Myocyte (in vitro differentiated cells): ENCODE results near the gene MYL11. TPM values are rescaled to one million over a fixed set of nuclear protein-coding genes. Genes with fewer than 3 reads are reported as not detected.

Source experiments
- DNase-seq: peaks from one replicate; pipeline ENCODE4 v3.0.0-alpha.2; 2012; ENCODE audit warnings: low read depth
- total RNA-seq: library from RNA; depleted of rRNA; stranded (reverse); fragments of >200 nt; gene quantifications from 2 replicates; pipeline ENCODE4 v1.2.3, GENCODE V29; 2014

MYL11 gene
- total RNA-seq, 1 donor from 2014 or later: 6,226 TPM

DNA sequence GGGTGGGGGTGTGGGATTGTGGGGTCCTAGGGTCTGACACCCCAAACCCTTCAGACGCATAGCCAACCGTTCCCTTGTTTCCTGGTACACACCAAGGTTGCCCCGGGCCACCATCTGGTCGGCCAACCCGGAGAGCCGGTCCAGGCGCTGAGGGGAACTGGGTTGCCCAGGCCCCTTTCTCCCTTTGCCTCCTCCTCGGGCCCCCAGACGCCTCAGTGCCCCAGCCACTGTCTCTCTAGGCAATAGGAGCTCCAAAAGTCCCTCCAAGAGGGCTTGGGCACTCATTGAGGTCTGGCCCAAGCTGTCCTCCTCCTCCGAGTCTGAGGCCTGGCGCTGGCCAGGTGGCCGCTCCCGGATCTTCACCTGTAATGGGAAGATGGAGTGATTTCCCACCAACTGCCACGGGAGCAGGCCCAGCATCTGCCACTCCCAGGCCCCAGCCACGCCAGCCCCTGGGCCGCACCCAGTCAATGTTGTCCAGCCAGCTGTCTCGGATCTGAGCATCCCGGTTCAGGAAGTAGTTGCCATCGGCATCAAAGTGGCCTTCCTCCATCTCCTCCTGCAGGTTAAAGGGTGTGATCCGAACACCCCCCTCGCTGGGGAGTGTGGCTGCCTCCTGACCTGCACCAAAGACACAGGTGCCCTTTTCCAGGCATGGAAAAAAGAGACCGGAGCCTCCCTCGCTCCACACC, 21.0 kb upstream of the MYL11 start:
- DNase-seq: no peak

GRCh38 chr16:30354423-30355143, 20.0 kb upstream of the MYL11 start:
- DNase-seq: peak; percentile 9

- peak; percentile 100 for DNase-seq
Measured at GRCh38 chr16:30355144-30355953, 19.3 kb upstream of the MYL11 start, which contains the start of gene CD2BP2. CD2BP2 (minus strand) TSS chr16:30355308; CDS start chr16:30354681, 627 bp downstream.

DNA sequence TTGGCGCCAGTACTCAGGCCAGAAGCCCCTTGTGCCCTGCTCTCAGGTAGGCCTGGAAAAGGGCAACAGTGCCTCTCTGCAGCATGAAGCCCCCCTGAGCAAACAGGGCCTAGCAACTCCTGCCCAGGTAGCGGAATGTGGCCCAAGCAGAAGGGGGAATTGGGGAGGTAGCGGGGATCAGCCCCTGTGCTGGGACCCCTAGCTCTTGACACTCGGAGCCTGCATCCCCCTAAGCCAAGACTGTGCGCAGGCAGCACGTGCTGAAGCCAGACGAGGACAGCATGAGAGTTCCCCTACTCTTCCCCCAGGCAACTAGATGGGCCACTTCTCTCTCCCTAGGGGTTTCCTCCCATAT, 18.7 kb upstream of the MYL11 start:
- DNase-seq: no peak

DNA sequence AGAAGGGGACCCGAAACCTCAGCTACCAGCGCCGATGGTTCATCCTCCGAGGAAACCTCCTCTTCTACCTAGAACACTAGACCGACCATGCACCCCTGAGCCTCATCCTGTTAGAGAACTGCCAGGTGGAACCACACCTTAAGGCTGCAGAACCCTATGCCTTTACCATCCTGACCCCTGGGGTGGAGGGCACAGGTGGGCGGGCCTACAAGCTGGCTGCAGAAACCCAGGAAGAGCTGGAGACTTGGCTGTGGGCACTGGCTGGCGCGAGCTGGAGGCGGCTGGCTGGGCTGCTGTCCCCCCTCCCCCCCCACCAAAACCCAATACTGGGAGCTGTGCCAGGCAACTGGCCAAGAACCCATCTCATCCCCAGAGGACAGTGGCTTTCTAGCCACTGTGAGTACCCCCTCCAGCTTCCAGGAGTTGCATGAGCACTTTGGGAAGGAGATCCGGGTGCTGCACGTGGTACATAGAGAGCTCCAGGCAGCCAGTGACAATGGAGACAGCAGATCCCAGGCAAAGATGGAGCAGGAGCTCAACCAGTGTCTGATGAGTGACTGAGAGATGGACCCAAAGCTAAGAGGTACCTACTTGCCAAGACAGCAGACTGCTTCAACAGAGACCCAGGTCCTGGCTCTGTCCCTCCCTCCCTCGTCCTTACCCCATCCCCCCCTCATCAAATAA, 18.1 kb upstream of the MYL11 start:
- peak; percentile 74 for DNase-seq

DNA sequence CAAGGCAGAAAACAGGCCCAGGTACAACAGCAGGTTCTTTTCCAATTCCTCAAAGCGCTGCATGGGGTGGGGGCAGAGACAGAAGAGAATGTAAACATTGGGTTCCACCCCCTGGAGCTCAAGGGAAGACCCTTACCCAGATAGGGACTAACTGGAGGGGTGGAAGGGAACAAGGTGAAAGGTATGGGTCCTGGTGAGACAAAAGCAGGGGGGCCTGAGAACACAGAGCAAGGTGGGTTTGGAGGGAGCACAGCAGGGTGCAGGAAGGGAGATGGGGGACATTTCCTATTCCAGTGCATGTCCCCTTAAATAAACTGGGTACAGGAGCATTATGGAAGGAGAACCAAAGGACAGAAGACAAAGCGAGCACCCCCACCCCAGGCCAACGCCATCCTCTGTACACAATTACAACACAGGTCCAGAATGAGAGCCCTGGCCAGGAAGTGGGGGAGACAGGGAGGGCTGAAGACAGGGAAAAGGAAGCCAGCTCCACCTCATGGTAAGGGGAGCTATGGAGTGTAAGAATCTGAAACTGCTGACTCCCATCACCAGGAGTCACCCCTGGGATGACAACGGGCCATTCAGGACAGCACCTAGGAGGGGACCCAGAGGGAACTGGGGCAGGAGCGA, 17.4 kb upstream of the MYL11 start:
- no peak for DNase-seq

DNA sequence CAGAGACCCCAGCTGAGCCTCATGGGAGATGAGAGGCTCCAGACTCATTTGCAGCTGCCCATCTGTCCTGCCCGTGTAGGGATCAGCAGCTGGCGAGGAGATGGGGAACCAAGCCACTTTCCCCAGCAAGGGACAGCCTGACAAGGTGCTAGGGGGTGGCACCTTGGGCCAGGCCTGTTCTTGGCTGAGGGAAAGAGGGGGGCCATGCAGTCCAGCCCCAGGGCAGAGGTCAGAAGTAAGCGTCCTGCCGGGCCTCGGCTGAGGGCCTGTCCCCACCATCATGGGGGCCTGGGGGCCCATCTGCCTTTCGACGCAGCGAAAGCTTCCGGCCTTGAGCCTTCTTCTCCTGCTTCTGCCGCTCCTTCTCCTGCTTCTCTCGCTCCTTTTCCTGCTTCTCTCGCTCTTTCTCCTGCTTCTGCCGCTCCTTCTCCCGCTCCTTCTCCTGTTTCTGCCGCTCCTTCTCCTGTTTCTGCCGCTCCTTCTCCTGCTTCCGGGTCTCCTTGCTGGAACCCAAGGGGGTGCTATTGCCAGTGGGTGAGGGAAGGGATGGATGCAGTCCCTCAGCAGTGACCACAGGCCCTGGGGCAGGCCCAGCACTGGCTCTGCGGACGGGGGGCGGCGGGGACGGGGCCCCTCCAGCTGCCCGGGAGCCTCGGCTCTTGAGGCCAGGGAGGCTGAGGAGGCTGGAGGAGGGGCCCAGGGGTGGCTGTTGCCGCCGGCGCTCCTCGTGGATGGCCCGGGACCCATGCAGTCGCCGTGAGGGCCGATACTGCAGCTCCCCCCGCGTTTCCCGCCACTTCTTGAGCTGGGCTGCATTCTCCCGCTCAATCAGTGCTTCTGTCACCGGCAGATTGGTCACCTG, 16.7 kb upstream of the MYL11 start:
- DNase-seq: no peak

- DNase-seq: no peak
Measured at GRCh38 chr16:30358577-30358936, 16.0 kb upstream of the MYL11 start.

DNA sequence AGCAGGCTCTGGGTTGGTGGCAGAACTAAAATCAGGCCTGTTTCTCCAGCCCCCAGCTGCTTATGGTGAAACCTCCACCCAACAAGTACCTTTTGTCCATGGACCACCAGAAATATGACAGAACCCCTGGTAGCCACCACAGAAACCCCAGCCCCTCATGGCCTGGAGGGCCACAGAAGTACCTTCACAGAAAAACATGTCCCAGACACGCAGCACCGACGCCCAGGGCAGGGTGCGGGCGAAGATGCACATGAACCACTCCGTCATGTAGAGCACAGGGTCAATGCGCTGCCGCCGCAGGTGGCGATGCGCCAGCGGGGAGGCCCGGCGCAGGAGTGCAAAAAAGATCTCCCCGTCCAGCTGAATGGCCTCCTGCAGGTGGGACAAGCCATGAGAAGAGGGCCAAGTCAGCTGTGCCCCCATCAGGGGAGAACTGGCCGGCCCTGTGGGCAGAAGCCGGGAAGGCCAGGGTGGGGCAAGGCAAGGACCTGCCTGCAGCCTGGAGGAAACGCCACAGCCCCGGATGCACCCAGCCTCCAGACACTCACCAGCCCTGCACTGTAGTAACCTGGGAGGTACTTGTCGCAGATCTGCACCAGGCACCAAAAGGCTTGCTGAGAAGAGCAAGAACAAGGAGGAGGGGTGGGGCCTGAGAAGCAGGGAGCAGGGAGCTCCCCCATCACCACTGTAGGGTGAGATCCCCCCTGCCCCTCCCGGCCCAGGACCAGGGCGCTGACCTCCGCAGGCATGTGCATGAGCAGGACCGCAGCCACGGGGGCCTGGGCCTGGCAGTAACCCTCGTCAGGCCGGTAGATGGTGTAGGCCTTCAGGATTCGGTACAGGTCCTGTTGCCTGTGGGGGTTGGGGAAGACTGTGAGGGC, 15.4 kb upstream of the MYL11 start:
- no peak for DNase-seq

DNA sequence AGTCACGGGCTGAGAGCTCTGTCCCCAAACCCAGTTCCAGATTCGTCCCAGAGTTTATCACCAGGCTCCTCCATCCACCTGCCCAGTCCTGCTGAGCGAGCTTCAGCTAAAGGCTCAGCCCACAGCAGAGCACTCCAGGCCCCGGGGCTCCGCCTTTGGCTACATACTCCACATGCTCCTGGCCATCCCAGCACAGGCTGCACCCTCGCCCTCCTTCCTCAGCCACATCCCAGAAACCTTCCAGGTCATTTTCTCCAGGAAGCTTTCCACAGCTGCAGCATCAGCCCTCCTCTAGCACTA, 14.8 kb upstream of the MYL11 start:
- DNase-seq: no peak

DNA sequence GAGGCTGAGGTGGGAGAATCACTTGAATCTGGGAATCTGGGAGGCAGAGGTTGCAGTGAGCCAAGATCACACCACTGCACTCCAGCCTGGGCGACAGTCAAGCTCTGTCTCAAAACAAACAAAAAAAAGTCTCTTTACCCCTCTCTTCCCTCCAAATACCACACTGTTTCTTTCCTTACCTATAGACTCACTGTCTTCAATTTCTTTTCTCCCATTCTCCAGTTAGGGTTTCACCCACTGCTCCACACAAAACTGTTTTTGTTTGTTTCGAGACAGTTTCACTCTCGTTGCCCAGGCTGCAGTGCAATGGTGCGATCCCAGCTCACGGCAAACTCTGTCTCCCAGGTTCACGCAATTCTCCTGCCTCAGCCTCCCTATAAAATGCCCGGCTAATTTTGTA, 13.4 kb upstream of the MYL11 start:
- DNase-seq: no peak

GRCh38 chr16:30365200-30365599, 9.4 kb upstream of the MYL11 start:
- no peak for DNase-seq

DNA sequence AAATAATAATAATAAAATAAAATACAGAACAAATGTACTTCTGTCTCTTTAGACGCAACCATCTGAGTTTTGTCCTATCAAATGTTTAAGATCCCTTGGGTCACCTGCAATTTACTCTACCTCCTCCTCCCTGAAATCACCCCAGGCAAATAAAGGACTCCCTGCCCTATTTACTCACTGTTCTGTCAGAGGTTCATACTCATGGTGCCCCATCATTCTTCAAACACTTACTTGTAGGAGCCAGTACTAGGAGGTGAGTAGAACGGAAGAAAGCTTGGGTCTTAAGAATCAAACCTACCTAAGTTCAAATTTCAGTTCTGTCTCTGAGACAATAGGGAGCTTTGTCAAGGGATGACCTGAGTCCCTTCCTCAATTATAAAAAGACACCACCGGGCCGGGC, 8.1 kb upstream of the MYL11 start:
- no peak for DNase-seq

DNA sequence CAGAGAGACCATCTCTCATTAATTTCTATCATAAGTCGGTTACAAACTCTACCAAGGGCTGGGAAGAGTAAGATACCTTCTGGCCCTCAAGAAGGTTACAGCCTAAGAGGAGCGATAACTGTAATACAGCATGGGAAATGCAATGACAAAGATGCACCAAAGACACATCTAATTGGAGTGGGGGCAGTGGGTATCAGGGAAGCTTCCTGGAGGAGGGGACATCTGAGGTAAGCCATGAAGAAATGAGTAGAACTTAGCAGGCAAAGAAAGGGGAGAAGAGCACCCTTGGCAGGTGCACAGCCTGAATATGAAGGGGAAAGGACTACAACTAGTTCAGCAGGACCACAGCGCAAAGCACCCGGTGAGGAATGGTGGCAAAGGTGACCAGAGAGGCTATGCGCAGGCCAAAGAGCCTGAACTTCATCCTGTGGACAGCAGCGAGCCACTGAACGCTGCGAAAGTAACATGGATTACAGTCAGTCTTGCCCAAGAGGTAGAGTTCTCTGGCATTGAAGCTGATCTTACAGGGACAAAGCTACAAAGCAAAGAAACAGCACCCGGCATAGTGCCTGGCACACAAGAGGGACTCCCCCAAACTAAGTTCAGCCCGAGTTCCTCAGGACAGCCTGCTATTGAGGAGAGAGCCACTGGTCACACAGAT, 7.1 kb upstream of the MYL11 start:
- DNase-seq: no peak

DNA sequence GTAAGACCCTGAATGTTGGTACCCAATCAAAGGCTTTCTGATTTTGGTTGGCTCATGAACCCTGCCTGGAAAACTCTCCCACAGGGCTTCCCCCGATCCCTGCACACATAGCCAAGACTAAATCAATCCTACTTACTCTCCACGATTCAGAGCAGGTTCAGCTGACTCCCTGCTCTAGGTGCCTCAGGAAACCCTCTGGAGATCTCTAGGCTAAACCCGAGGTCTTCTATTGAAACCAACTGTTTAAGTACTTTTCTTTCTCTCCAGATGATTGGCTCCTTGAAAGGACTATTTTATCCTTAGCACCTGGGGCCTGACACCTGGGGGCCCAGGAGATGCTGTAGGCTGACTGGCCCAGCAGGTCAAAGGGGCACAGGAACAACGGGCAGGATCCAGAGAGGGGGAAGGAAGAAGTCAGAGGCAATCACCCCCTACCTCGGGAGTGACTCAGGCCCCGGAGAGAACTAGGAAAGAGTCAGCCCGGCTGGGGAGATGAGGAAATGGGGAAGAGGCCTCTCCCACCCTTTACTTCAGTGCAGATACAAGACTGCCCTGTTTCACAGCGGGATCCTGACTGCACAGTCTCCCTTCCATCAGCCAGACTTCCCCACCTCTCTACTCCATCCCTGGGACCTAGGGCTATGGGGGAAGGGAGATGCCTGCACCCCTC, 6.3 kb upstream of the MYL11 start:
- peak; percentile 11 for DNase-seq

DNA sequence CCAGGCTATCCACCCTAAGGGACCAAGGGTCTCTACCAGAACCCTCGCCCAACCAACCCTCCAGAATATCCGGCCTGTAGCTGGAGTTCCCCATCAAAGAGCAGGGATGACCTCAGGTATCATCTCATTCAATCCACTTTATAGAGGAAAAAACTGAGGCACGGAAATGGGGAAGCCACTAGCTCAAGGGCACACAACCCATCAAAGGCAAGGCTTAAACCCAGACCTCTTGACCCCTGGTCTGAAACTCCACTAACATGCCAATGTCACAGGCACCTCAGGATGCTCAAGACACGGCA, 5.9 kb upstream of the MYL11 start:
- no peak for DNase-seq

GRCh38 chr16:30369091-30369937, 5.3 kb upstream of the MYL11 start:
- peak; percentile 20 for DNase-seq
